ENCODE results near the gene PTBP1.

The PTBP1 gene

DNA sequence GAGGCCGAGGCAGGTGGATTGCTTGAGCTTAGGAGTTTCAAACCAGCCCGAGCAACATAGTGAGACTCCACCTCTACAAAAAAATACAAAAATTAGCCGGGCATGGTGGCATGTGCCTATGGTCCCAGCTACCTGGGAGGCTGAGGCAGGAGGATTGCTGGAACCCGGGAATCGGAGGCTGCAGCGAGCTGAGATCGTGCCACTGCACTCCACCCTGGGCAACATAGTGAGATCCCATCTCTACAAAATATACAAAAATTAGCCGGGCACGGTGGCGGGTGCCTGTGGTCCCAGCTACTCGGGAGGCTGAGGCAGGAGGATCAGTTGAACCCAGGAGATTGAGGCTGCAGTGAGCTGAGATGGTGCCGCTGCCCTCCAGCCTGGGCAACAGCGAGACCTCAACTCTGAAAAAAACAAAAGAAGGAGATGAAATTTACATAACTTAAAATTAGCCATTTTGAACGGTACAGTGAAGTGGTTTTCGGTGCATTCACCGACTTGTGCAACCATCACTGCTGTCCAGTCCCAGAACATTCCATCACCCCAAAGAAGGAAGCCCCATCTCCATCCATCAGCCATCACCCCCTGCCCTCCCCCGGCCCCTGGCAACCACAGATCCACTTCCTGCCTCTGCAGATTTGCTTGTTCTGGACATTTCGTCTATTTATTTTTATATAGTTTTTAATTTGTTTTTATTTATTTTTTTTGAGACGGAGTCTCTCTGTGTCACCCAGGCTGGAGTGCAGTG lies 28.8 kb downstream of the PTBP1 start:
- TF ChIP-seq Cebpa-rat (IDR thresholded peaks at IDR 0.05): no peak
- H3K27ac ChIP-seq: no peak overlapping the region
- no peak overlapping the region for H3K9ac ChIP-seq
- H3K4me3 ChIP-seq: no peak overlapping the region
- H3K4me2 ChIP-seq: peak overlapping the region in 7 of 11 experiments; percentile 5 to 46 (median 21); a peak in 9 of 22 replicates
- peaks cover 0 to 16% (median 0%) of the 10 kb centered on the region in 11 experiments; a peak in 4 of 22 replicates for H4K20me1 ChIP-seq
- no peaks in the 10 kb centered on the region for H3K9me3 ChIP-seq (replicated peaks in 1 of 11)
- H3K36me3 ChIP-seq: no peaks in the 10 kb centered on the region
- H3K4me1 ChIP-seq: peaks cover 31 to 67% (median 37%) of the 10 kb centered on the region in 10 experiments
- H3K27me3 ChIP-seq: peaks cover 43 to 76% (median 58%) of the 10 kb centered on the region in 11 experiments

DNA sequence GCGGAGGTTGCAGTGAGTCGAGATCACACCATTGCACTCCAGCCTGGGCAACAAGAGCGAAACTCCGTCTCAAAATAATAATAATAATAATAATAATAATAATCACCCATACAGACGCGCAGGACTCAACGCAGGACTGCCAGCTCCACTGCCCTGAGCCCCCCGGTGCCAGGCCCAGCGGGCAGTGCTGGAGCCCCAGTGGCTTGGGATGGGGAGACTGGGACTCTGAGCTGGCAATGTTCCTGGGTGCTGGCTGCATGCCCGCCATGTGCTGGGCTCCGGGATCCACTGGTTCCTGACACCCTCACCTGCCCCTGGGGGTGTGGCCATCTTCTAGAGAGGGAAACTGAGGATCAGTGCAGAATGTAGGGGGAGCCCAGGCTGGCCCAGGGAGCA lies 30.1 kb downstream of the PTBP1 start:
- Histone ChIP-seq H3K9me3 (replicated peaks in 1 of 11) (no peaks in the 10 kb centered on the region), H3K27me3 (peaks cover 48 to 76% (median 52%) of the 10 kb centered on the region in 11 experiments), H4K20me1 (peaks cover 0 to 16% (median 0%) of the 10 kb centered on the region in 11 experiments; a peak in 4 of 22 replicates), H3K4me1 (peaks cover 31 to 67% (median 43%) of the 10 kb centered on the region in 10 experiments), H3K4me2 (peak overlapping the region in 5 of 11 experiments; percentile 35 to 60 (median 46); a peak in 9 of 22 replicates), H3K4me3 (no peak overlapping the region), H3K36me3 (no peaks in the 10 kb centered on the region), H3K27ac (no peak overlapping the region), H3K9ac (no peak overlapping the region; a peak in 2 of 22 replicates)
- TF ChIP-seq Cebpa-rat (IDR thresholded peaks at IDR 0.05): no peak

DNA sequence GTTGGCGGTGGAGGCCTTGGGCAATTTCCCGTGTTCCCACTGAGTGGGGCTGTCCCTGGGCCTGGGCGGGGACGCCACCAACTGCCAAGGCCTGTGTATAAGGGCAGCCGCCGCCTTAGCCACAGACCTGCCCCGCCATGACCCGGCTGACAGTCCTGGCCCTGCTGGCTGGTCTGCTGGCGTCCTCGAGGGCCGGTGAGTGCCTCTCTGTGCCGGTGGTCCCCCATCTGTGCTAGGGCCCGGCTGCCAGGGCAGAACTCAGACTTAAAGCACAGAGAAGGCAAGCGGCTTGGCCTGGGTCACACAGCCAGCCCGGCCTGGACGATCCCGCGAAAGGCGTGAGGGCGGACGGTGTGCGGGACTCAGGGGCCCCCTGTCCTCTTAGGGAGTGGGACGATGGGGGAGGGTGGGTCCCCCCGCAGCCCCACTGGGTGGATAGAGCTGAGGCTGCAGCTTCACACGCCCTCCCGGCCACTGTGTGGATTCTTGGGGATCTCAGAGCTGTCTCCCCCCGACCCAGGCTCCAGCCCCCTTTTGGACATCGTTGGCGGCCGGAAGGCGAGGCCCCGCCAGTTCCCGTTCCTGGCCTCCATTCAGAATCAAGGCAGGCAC lies 30.6 kb downstream of the PTBP1 start, which contains the start of gene AZU1:
AZU1 (plus strand) TSS at position 128 of the 612 bp plus-strand sequence; CDS start at position 138, 10 bp downstream.
- Histone ChIP-seq H3K9ac (peak within 1 kb of the TSS in 1 of 11 experiments; percentile 4; a peak in 2 of 22 replicates), H3K4me2 (peak within 1 kb of the TSS in 5 of 11 experiments; percentile 35 to 60 (median 46); a peak in 9 of 22 replicates), H3K9me3 (replicated peaks in 1 of 11) (no peaks in the 10 kb centered on the region), H3K4me3 (no peak within 1 kb of the TSS), H3K27ac (no peak within 1 kb of the TSS), H4K20me1 (peaks cover 0 to 16% (median 0%) of the 10 kb centered on the region in 11 experiments; a peak in 4 of 22 replicates), H3K36me3 (no peaks in the 10 kb centered on the region), H3K27me3 (peaks cover 43 to 71% (median 47%) of the 10 kb centered on the region in 11 experiments), H3K4me1 (peaks cover 31 to 67% (median 43%) of the 10 kb centered on the region in 10 experiments)
- no peak for TF ChIP-seq Cebpa-rat (IDR thresholded peaks at IDR 0.05)

DNA sequence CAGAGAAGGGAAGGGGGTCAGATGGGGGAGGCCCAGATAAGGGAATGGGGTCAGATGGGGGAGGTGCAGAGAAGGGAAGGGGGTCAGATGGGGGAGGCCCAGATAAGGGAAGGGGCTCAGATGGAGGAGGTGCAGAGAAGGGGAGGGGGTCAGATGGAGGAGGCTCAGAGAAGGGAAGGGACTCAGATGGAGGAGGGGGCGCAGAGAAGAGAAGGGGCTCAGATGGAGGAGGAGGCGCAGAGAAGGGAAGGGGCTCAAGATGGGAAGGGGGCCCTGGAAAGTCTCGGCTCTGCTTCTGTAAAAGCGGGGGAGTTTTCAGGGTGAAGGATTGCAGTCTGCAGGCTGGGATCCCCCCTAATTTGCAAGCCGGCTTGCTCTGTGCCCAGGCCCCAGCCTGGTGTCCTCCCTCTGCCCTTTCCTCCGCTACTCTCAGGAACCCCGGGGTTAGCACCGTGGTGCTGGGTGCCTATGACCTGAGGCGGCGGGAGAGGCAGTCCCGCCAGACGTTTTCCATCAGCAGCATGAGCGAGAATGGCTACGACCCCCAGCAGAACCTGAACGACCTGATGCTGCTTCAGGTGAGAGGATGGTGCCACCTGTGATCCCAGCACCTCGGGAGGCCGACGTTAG lies 32.0 kb downstream of the PTBP1 start:
- Histone ChIP-seq H3K9ac (no peak overlapping the region), H3K4me2 (peak overlapping the region in 7 of 11 experiments; percentile 69 to 84 (median 80); a peak in 11 of 22 replicates), H3K36me3 (no peaks in the 10 kb centered on the region), H3K9me3 (replicated peaks in 1 of 11) (no peaks in the 10 kb centered on the region), H3K4me3 (no peak overlapping the region), H4K20me1 (peaks cover 0 to 6% (median 0%) of the 10 kb centered on the region in 11 experiments; a peak in 4 of 22 replicates), H3K4me1 (peaks cover 18 to 54% (median 32%) of the 10 kb centered on the region in 10 experiments), H3K27ac (no peak overlapping the region), H3K27me3 (peaks cover 28 to 56% (median 33%) of the 10 kb centered on the region in 11 experiments)
- no peak for TF ChIP-seq Cebpa-rat (IDR thresholded peaks at IDR 0.05)

DNA sequence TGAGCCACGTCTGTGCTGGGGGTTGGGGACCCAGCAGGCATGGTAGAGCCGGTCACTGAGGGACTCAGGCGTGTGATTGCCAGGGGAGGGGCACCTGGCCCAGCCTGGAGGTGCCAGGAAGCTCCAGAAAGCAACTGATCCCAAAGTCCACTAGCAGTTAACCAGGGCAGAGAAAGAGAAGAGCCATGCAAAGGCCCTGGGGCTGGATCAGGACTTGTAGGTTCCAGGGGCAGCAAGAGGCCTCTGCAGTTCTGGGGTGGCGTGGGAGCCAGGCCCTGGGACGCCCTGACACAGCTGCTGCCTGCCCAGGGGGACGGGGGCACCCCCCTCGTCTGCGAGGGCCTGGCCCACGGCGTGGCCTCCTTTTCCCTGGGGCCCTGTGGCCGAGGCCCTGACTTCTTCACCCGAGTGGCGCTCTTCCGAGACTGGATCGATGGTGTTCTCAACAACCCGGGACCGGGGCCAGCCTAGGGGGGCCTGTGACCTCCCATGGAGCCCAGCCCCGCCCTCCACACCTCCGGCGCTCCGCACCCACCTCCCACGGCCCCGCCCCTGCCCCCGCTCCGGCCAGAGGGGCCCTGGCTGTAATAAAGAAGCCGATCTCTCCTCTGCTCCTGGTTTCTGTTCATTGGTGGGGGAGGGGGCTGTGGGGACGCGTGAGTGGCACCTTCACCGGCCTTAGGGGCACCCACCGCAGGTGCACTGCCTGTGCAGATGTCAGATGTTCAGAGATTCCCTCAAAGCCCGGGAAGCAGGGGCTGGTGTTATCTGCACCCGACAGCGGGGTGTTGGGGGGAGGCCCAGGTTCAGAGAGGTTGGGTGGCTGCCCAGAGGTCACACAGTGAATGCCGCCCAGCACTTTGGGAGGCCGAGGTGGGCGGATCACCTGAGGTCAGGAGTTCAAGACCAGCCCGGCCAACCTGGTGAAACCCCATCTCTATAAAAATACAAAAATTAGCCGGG lies 34.4 kb downstream of the PTBP1 start:
- H3K27ac ChIP-seq: no peak overlapping the region
- peaks cover 0 to 6% (median 0%) of the 10 kb centered on the region in 11 experiments; a peak in 4 of 22 replicates for H4K20me1 ChIP-seq
- H3K4me3 ChIP-seq: no peak overlapping the region
- H3K27me3 ChIP-seq: peaks cover 12 to 42% (median 26%) of the 10 kb centered on the region in 11 experiments; a peak in 21 of 22 replicates
- no peak overlapping the region for H3K9ac ChIP-seq
- no peak for TF ChIP-seq Cebpa-rat (IDR thresholded peaks at IDR 0.05)
- H3K36me3 ChIP-seq: no peaks in the 10 kb centered on the region
- H3K9me3 ChIP-seq (replicated peaks in 1 of 11): no peaks in the 10 kb centered on the region
- peak overlapping the region in 6 of 11 experiments; percentile 25 to 84 (median 76); a peak in 7 of 22 replicates for H3K4me2 ChIP-seq
- H3K4me1 ChIP-seq: peaks cover 12 to 39% (median 31%) of the 10 kb centered on the region in 10 experiments

DNA sequence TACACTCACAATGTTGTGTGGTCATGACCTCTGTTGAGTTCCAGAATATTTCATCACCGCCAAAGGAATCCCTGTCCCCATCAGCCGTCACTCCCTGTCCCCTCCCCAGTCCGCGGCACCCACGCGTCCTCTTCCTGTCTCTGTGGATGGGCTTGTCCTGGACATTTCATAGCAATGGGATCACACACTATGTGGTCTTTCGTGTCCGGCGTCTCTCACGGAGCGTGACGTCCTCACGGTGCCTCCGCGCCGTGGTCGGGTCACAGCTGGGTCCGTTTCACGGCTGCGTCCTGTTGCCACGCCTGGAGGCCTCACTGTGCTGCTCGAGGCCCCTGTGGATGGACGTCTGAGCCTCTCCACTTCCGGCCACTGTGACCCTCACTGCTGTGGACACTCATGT lies 37.0 kb downstream of the PTBP1 start:
- H3K27ac ChIP-seq: no peak overlapping the region
- TF ChIP-seq Cebpa-rat (IDR thresholded peaks at IDR 0.05): no peak
- no peak overlapping the region for H3K9ac ChIP-seq
- H3K4me1 ChIP-seq: peaks cover 6 to 50% (median 28%) of the 10 kb centered on the region in 10 experiments
- no peak overlapping the region for H3K4me2 ChIP-seq
- no peaks in the 10 kb centered on the region for H3K9me3 ChIP-seq (replicated peaks in 1 of 11)
- no peaks in the 10 kb centered on the region for H3K36me3 ChIP-seq
- peaks cover 12 to 46% (median 25%) of the 10 kb centered on the region in 11 experiments; a peak in 21 of 22 replicates for H3K27me3 ChIP-seq
- peaks cover 0 to 6% (median 0%) of the 10 kb centered on the region in 11 experiments; a peak in 3 of 22 replicates for H4K20me1 ChIP-seq
- H3K4me3 ChIP-seq: no peak overlapping the region

DNA sequence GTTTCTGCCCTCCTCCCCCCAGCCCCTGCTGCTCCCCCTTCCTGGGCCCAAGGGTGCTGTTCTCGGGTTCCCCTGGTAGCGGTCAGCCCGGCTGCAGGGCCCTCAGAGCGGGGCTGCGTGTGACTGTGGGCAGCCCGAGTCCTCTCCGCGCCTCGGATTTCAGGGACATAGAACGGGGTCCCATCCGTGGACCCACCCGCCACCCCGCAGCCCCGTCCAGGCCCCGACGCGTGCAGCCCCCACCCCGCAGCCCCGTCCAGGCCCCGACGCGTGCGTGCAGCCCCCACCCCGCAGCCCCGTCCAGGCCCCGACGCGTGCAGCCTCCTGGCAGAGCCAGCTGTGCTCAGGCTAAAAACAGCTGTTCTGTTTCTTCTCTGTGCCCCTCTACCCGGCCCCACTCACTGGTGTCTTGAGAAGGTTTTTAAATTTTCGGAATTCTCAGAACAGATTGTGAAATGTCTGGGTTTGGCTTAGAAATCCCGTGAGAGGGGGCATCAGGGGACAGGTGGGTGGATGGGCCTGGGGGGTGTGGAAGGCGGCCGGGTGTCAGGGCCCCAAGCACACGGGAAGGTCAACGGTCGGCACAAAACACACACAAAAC lies 38.1 kb downstream of the PTBP1 start:
- no peaks in the 10 kb centered on the region for H3K36me3 ChIP-seq
- peaks cover 0 to 6% (median 0%) of the 10 kb centered on the region in 11 experiments; a peak in 3 of 22 replicates for H4K20me1 ChIP-seq
- H3K27ac ChIP-seq: no peak overlapping the region
- no peak overlapping the region for H3K4me3 ChIP-seq
- no peak overlapping the region for H3K4me2 ChIP-seq
- peaks cover 12 to 35% (median 23%) of the 10 kb centered on the region in 11 experiments; a peak in 21 of 22 replicates for H3K27me3 ChIP-seq
- peaks cover 12 to 47% (median 29%) of the 10 kb centered on the region in 10 experiments for H3K4me1 ChIP-seq
- no peaks in the 10 kb centered on the region for H3K9me3 ChIP-seq (replicated peaks in 1 of 11)
- no peak overlapping the region for H3K9ac ChIP-seq
- TF ChIP-seq Cebpa-rat (IDR thresholded peaks at IDR 0.05): no peak
